Smooth muscle cell (in vitro differentiated cells): ENCODE results near the gene BARD1. TPM values are rescaled to one million over a fixed set of nuclear protein-coding genes. Genes with fewer than 3 reads are reported as not detected.
A peak's percentile ranks its signal among the peaks of the same experiment; 100 is the strongest.

ENCODE experiments used
- DNase-seq: peaks from one replicate; lab custom pipeline; 2025; ENCODE audit not compliant: unreplicated experiment; lab: John Stamatoyannopoulos, UW
- H2AFZ ChIP-seq: fragments of 200-600 bp; sonication (generic); 2 replicates; pipeline ENCODE4 v1.6.0; 2016; ENCODE audit warnings: antibody characterized with exemption, low read depth, mild to moderate bottlenecking
- H3F3A ChIP-seq: fragments of 200-600 bp; sonication (generic); 2 replicates; pipeline ENCODE4 v1.6.0; 2017; ENCODE audit warnings: antibody characterized with exemption, low read depth
- H3K27ac ChIP-seq: fragments of 200-600 bp; sonication (generic); 2 replicates; pipeline ENCODE4 v1.5.1; 2016; ENCODE audit warnings: low read depth, mild to moderate bottlenecking
- H3K27me3 ChIP-seq: fragments of 200-600 bp; sonication (generic); 2 replicates; pipeline ENCODE4 v1.6.1; 2016; ENCODE audit warnings: low read depth, mild to moderate bottlenecking
- H3K36me3 ChIP-seq: fragments of 200-600 bp; sonication (generic); 2 replicates; pipeline ENCODE4 v1.5.1; 2016; ENCODE audit warnings: low read depth
- H3K4me1 ChIP-seq: fragments of 200-600 bp; sonication (generic); 2 replicates; pipeline ENCODE4 v1.5.1; 2016; ENCODE audit warnings: low read depth
- H3K4me2 ChIP-seq: fragments of 200-600 bp; sonication (generic); 2 replicates; pipeline ENCODE4 v1.6.0; 2016; ENCODE audit warnings: mild to moderate bottlenecking
- H3K4me3 ChIP-seq: fragments of 200-600 bp; sonication (generic); 2 replicates; pipeline ENCODE4 v1.5.1; 2016; ENCODE audit warnings: mild to moderate bottlenecking
- H3K79me2 ChIP-seq: fragments of 200-600 bp; sonication (generic); 2 replicates; pipeline ENCODE4 v1.6.0; 2016; ENCODE audit warnings: low read depth, mild to moderate bottlenecking
- H3K9ac ChIP-seq: fragments of 200-600 bp; sonication (generic); 2 replicates; pipeline ENCODE4 v1.6.0; 2016; ENCODE audit warnings: low read depth
- H3K9me3 ChIP-seq: fragments of 200-600 bp; sonication (generic); replicated peaks from 2 replicates; pipeline ENCODE4 v1.5.1; 2016; ENCODE audit warnings: low read depth
- H4K20me1 ChIP-seq: fragments of 200-600 bp; sonication (generic); 2 replicates; pipeline ENCODE4 v1.6.0; 2016; ENCODE audit warnings: low read depth
- CTCF ChIP-seq: fragments of 200-600 bp; sonication (generic); IDR thresholded peaks from 2 replicates; pipeline ENCODE4 v1.5.1; 2017; ENCODE audit warnings: borderline replicate concordance, mild to moderate bottlenecking, antibody characterized with exemption; ENCODE audit not compliant: insufficient read depth, poor library complexity, severe bottlenecking
- whole genome bisulfite sequencing: methylation state at CpG from one replicate; pipeline ENCODE4 v1.1.7; 2016; ENCODE audit warnings: low lambda C conversion rate; 5-methylcytosine and 5-hydroxymethylcytosine counted together
- polyA plus RNA-seq: library from polyadenylated mRNA; unstranded; fragments of >200 nt; fragmentation: Nextera tagmentation; extraction: Ambion mirVana; gene quantifications from 2 replicates; pipeline ENCODE4 v1.2.1, GENCODE V29; 2016
- small RNA-seq: library from RNA; depleted of rRNA; stranded (forward); fragments of <200 nt; gene quantifications from one replicate; pipeline ENCODE3, GENCODE V24; 2014
- total RNA-seq: library from RNA; depleted of rRNA; stranded (reverse); fragments of >200 nt; gene quantifications from 2 replicates; pipeline ENCODE4 v1.2.3, GENCODE V29; 2014

BARD1 gene
- total and polyA plus RNA-seq, 2 experiments from 2014 or later, result 6.0 to 9.9 TPM

- no peak for TF ChIP-seq CTCF
- Histone ChIP-seq H4K20me1 (no peaks in the 10 kb centered on the region), H3K27me3 (no peaks in the 10 kb centered on the region), H3K4me2 (no peak overlapping the region), H3K4me1 (no peaks in the 10 kb centered on the region), H3F3A (no peaks in the 10 kb centered on the region), H3K9me3 (no peaks in the 10 kb centered on the region), H3K9ac (no peak overlapping the region), H3K27ac (no peak overlapping the region), H2AFZ (no peak overlapping the region), H3K79me2 (no peaks in the 10 kb centered on the region), H3K4me3 (no peak overlapping the region), H3K36me3 (no peaks in the 10 kb centered on the region)
- WGBS, result 88% methylated on average over 5 of the region's 5 CpGs
- no peak for DNase-seq
Measured at GRCh38 chr2:214676421-214677089, 132.9 kb downstream of the BARD1 start.

Small RNAs within 50 kb of the gene (small RNA-seq; reads per million reads assigned to genes)
- 0.92 reads per million, percentile 29 among the genes with 10 or more reads in this experiment for gene SNORA70I
